Measurements from ENCODE around the gene HIP1. TPM values are rescaled to one million over a fixed set of nuclear protein-coding genes. Genes with fewer than 3 reads are reported as not detected.

Gene HIP1
- total RNA-seq, 1 experiment from 2014 or later = 10.7 TPM

DNA sequence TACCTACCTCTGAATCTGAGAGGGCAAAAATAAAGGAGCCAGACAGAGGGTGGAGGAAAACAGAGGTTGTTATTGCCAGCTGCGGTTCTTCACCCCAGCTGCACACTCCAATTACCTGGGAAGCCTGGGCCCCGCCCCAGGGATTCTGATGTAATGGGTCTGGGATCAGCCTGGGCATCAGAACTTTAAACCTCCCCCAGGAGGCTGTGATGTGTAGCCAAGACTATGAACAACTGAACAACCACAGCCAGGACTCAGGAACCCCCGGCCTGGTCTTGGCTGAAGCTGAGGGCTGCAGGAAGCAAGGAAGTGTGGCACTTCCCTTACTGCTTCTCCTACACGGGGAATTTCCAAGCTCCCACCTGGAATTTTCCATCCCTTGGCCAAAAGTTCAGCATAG lies 89.3 kb downstream of the HIP1 start:
- Mint-ChIP-seq H3K4me1 (ENCODE audit: low read depth, unreplicated experiment) (no peaks in the 10 kb centered on the region), H3K4me3 (ENCODE audit: low read depth, unreplicated experiment) (no peak overlapping the region), H3K9me3 (ENCODE audit: low read depth, unreplicated experiment) (no peaks in the 10 kb centered on the region), H3K27me3 (ENCODE audit: unreplicated experiment) (no peaks in the 10 kb centered on the region), H3K36me3 (ENCODE audit: insufficient read depth, unreplicated experiment) (no peaks in the 10 kb centered on the region), H3K27ac (ENCODE audit: unreplicated experiment) (no peak overlapping the region)
- no peak for DNase-seq
- no TSS peak for BruUV-seq (replicated peaks)
- CTCF ChIA-PET = no interaction called here
- intact Hi-C loops (cut with micrococcal nuclease; ENCODE audit: unreplicated experiment) = no loop called here
- TF ChIP-seq, protein P1, sequence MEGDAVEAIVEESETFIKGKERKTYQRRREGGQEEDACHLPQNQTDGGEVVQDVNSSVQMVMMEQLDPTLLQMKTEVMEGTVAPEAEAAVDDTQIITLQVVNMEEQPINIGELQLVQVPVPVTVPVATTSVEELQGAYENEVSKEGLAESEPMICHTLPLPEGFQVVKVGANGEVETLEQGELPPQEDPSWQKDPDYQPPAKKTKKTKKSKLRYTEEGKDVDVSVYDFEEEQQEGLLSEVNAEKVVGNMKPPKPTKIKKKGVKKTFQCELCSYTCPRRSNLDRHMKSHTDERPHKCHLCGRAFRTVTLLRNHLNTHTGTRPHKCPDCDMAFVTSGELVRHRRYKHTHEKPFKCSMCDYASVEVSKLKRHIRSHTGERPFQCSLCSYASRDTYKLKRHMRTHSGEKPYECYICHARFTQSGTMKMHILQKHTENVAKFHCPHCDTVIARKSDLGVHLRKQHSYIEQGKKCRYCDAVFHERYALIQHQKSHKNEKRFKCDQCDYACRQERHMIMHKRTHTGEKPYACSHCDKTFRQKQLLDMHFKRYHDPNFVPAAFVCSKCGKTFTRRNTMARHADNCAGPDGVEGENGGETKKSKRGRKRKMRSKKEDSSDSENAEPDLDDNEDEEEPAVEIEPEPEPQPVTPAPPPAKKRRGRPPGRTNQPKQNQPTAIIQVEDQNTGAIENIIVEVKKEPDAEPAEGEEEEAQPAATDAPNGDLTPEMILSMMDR (IDR thresholded peaks at IDR 0.05; ENCODE audit: unreplicated experiment) = no peak

DNA sequence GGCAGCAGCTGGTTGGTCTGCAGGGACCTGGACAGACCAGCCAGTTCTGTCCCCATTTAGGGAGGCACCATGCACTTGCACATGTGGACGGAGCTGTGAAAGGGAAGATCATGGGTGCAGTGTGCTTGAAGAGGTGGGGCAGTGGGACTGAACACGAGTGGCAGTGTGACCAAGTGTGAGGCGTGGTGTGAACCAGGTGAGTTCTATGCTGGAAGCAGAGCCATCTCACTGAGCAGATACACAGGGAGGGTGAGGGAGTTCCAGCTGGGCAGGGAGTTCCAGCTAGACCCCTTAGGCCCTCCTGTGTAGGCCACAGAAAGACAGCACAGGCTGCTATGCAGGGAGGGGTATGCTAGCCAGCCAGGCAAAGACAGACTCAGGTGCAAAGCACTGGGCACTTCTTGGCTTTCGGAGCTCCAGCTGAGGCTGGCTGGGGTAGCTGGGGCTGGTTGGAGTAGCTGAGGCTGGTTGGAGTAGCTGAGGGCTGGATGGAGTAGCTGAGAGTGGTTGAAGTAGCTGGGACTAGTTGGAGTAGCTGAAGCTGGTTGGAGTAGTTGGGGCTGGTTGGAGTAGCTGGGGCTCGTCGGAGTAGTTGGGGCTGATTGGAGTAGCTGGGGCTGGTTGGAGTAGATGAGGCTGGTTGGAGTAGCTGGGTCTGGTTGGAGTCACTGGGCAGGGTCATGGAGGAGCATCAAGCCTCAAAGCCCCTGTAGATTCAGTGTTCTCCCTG lies 90.9 kb downstream of the HIP1 start:
- intact Hi-C loops (cut with micrococcal nuclease; ENCODE audit: unreplicated experiment) = no loop called here
- no TSS peak for BruUV-seq (replicated peaks)
- TF ChIP-seq, protein P1 (IDR thresholded peaks at IDR 0.05; ENCODE audit: unreplicated experiment) = no peak
- Mint-ChIP-seq H3K4me3 (ENCODE audit: low read depth, unreplicated experiment) (no peak overlapping the region), H3K4me1 (ENCODE audit: low read depth, unreplicated experiment) (no peaks in the 10 kb centered on the region), H3K9me3 (ENCODE audit: low read depth, unreplicated experiment) (no peaks in the 10 kb centered on the region), H3K36me3 (ENCODE audit: insufficient read depth, unreplicated experiment) (no peaks in the 10 kb centered on the region), H3K27me3 (ENCODE audit: unreplicated experiment) (no peaks in the 10 kb centered on the region), H3K27ac (ENCODE audit: unreplicated experiment) (no peak overlapping the region)
- DNase-seq = no peak
- CTCF ChIA-PET = no interaction called here

DNA sequence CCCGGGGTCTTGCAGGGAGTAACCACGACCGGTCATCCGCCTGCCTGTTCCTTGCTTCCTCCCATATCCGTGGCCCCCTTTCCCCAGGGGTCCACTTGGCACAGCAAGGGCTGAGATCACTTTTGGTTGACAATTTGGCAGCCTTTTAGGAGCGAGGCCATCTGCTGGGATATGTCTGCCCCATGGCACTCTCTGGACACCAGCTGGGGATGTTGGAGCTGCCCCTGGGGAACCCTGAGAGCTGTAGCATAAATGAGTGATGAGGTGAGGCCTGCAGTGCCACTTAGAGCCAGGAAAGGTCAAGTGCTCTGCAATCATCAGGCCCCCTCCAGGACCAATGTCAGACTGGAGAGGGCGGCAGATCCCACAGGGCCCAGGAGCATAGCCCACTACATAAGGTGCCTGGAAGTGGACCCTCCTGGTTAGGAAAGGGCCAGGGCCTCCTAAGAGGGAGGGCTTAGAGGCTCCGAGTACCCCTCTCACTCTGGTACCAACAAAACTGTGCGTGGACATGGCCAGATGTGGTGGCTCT lies 92.1 kb downstream of the HIP1 start:
- CTCF ChIA-PET = no interaction called here
- Mint-ChIP-seq H3K4me3 (ENCODE audit: low read depth, unreplicated experiment) (no peak overlapping the region), H3K27ac (ENCODE audit: unreplicated experiment) (no peak overlapping the region), H3K4me1 (ENCODE audit: low read depth, unreplicated experiment) (no peaks in the 10 kb centered on the region), H3K36me3 (ENCODE audit: insufficient read depth, unreplicated experiment) (no peaks in the 10 kb centered on the region), H3K27me3 (ENCODE audit: unreplicated experiment) (no peaks in the 10 kb centered on the region), H3K9me3 (ENCODE audit: low read depth, unreplicated experiment) (no peaks in the 10 kb centered on the region)
- intact Hi-C loops (cut with micrococcal nuclease; ENCODE audit: unreplicated experiment) = no loop called here
- no peak for DNase-seq
- TF ChIP-seq, protein P1 (IDR thresholded peaks at IDR 0.05; ENCODE audit: unreplicated experiment) = no peak
- no TSS peak for BruUV-seq (replicated peaks)

DNA sequence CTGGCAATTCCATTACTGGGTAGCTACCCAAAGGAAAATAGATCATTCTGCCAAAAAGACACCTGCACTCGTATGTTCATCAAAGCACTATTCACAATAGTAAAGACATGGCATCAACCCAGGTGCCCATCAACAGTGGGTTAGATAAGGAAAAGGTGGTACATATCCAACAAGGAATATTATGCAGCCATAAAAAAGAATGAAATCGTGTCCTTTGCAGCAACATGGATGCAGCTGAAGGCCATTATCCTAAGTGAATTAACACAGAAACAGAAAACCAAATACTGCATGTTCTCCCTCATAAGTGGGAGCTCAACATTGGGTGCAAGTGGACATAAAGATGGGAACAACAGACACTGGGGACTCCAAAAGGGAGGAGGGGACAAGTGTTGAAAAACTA lies 93.2 kb downstream of the HIP1 start:
- Mint-ChIP-seq H3K4me3 (ENCODE audit: low read depth, unreplicated experiment) (no peak overlapping the region), H3K36me3 (ENCODE audit: insufficient read depth, unreplicated experiment) (no peaks in the 10 kb centered on the region), H3K9me3 (ENCODE audit: low read depth, unreplicated experiment) (no peaks in the 10 kb centered on the region), H3K27me3 (ENCODE audit: unreplicated experiment) (no peaks in the 10 kb centered on the region), H3K4me1 (ENCODE audit: low read depth, unreplicated experiment) (no peaks in the 10 kb centered on the region), H3K27ac (ENCODE audit: unreplicated experiment) (no peak overlapping the region)
- no TSS peak for BruUV-seq (replicated peaks)
- DNase-seq = no peak
- TF ChIP-seq, protein P1 (IDR thresholded peaks at IDR 0.05; ENCODE audit: unreplicated experiment) = no peak
- CTCF ChIA-PET = no interaction called here
- intact Hi-C loops (cut with micrococcal nuclease; ENCODE audit: unreplicated experiment) = no loop called here
